ENCODE measurements around the gene ADGRV1. TPM values are rescaled to one million over a fixed set of nuclear protein-coding genes. Genes with fewer than 3 reads are reported as not detected.

The ADGRV1 gene
- total RNA-seq, 1 experiment from 2014 or later = 6.8 TPM

DNA sequence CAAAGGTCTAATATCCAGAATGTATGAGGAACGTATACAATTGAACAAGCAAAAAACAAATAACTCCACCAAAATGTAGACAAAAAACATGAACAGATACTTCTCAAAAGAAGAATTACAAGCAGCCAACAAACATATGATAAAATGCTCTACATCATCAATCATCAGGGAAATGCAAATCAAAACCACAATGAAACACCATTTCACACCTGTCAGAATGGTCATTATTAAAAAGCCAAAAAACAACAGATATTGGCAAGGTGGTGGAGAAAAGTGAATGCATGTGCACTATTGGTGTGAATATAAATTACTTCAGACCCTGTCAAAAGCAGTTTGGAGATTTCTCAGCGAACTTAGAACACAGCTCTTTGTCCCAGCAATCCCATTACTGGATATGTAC is 510.8 kb downstream of the ADGRV1 start:
- Histone ChIP-seq H3K27me3 (replicated peaks; ENCODE audit: insufficient read depth, low read depth, low read length, poor library complexity) (no peaks in the 10 kb centered on the region), H3K4me3 (ENCODE audit: low read depth, low read length, poor library complexity, severe bottlenecking) (no peak overlapping the region), H3K36me3 (ENCODE audit: insufficient read depth, low read length, poor library complexity, severe bottlenecking) (no peaks in the 10 kb centered on the region), H3K4me1 (ENCODE audit: insufficient read depth, low read length, poor library complexity, severe bottlenecking) (no peaks in the 10 kb centered on the region), H3K27ac (ENCODE audit: low read depth, low read length, poor library complexity, severe bottlenecking) (no peak overlapping the region), H3K9me3 (ENCODE audit: low read depth, low read length, poor library complexity, severe bottlenecking) (no peaks in the 10 kb centered on the region)
- no peak for DNase-seq (ENCODE audit: low spot score)
- POLR2A ChIA-PET (ENCODE audit: low non-redundant PET) = no interaction called here
- TF ChIP-seq EZH2 (IDR thresholded peaks at IDR 0.05; ENCODE audit: borderline replicate concordance, low read depth, low read length, poor library complexity, severe bottlenecking) = no peak
- TF ChIP-seq, protein P1, sequence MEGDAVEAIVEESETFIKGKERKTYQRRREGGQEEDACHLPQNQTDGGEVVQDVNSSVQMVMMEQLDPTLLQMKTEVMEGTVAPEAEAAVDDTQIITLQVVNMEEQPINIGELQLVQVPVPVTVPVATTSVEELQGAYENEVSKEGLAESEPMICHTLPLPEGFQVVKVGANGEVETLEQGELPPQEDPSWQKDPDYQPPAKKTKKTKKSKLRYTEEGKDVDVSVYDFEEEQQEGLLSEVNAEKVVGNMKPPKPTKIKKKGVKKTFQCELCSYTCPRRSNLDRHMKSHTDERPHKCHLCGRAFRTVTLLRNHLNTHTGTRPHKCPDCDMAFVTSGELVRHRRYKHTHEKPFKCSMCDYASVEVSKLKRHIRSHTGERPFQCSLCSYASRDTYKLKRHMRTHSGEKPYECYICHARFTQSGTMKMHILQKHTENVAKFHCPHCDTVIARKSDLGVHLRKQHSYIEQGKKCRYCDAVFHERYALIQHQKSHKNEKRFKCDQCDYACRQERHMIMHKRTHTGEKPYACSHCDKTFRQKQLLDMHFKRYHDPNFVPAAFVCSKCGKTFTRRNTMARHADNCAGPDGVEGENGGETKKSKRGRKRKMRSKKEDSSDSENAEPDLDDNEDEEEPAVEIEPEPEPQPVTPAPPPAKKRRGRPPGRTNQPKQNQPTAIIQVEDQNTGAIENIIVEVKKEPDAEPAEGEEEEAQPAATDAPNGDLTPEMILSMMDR (conservative IDR thresholded peaks at IDR 0.05; ENCODE audit: low read depth, low read length) = no peak
- no TSS peak for BruUV-seq (replicated peaks)
- CTCF ChIA-PET = no interaction called here
- intact Hi-C loops (cut with micrococcal nuclease; ENCODE audit: unreplicated experiment) = no loop called here

DNA sequence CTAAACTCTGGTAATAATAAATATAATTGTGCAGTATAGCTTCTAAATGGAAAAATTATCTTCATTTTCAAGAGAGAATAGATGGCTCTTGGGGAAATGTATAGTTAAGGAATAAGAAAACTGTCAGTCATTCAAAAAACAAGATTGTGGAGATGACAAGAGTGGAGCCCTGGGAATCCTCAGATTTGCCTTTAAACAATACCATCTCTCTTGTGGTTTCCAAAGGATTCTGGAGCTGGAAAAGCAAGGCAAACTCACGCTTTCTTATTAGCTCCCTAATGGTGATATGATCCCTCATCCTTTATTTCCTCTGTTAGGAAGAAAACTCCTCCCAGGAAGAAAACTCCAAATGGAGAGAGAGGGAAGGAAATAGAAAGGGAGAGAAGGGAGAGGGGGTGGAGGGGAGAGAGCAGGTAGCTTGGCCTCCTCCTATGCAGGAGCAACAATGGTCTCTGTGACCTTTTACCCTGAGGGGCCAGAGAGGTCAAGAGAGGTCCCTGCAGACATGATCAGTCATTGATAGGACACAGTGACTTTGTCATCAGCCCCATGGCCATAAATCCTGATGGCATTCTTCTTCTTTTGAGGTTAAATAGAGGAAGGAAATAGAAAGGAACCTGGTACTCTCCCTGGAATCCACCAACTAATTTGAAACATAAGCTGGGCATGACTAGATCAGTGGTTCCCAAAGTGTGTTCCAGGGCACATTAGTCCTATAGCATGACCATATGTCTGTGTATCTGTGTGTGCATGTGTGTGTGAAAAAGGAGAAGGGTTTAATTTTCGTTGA is 512.4 kb downstream of the ADGRV1 start:
- H3K27me3 ChIP-seq (replicated peaks; ENCODE audit: insufficient read depth, low read depth, low read length, poor library complexity) = no peaks in the 10 kb centered on the region
- ChIA-PET POLR2A (ENCODE audit: low non-redundant PET) (interaction anchor here (0.7 kb wide), 1 partner anchor 209 kb away, joined by 3 read pairs; no protein-coding TSS in a partner anchor), CTCF (no interaction called here)
- DNase-seq (ENCODE audit: low spot score) = no peak
- no TSS peak for BruUV-seq (replicated peaks)
- no peaks in the 10 kb centered on the region for H3K36me3 ChIP-seq (ENCODE audit: insufficient read depth, low read length, poor library complexity, severe bottlenecking)
- no peak overlapping the region for H3K27ac ChIP-seq (ENCODE audit: low read depth, low read length, poor library complexity, severe bottlenecking)
- no peak overlapping the region for H3K4me3 ChIP-seq (ENCODE audit: low read depth, low read length, poor library complexity, severe bottlenecking)
- TF ChIP-seq, protein P1 (conservative IDR thresholded peaks at IDR 0.05; ENCODE audit: low read depth, low read length) = no peak
- no peak for TF ChIP-seq EZH2 (IDR thresholded peaks at IDR 0.05; ENCODE audit: borderline replicate concordance, low read depth, low read length, poor library complexity, severe bottlenecking)
- no peaks in the 10 kb centered on the region for H3K9me3 ChIP-seq (ENCODE audit: low read depth, low read length, poor library complexity, severe bottlenecking)
- H3K4me1 ChIP-seq (ENCODE audit: insufficient read depth, low read length, poor library complexity, severe bottlenecking) = peaks cover 6% of the 10 kb centered on the region
- intact Hi-C loops (cut with micrococcal nuclease; ENCODE audit: unreplicated experiment) = no loop called here

DNA sequence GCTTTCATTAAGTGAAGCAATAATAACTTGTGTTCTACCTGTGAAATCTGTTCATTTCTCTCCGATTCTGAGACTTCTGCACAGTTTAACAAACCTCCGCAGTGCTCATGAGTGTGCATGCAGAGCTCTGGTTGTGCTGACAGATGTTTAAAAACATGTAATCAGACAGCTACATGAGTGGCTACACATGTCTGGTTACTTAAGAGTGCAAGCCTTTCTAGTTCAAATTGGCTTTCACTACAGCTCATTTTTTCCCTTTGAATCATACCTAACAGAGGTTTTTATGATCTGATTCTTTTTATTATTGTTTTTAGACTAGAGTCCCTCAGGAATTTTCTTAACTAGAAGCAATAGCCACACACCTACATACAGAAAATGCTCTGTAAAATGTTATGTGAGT is 514.3 kb downstream of the ADGRV1 start:
- DNase-seq (ENCODE audit: low spot score) = no peak
- Histone ChIP-seq H3K36me3 (ENCODE audit: insufficient read depth, low read length, poor library complexity, severe bottlenecking) (no peaks in the 10 kb centered on the region), H3K27ac (ENCODE audit: low read depth, low read length, poor library complexity, severe bottlenecking) (no peak overlapping the region), H3K4me1 (ENCODE audit: insufficient read depth, low read length, poor library complexity, severe bottlenecking) (peaks cover 6% of the 10 kb centered on the region), H3K27me3 (replicated peaks; ENCODE audit: insufficient read depth, low read depth, low read length, poor library complexity) (no peaks in the 10 kb centered on the region), H3K9me3 (ENCODE audit: low read depth, low read length, poor library complexity, severe bottlenecking) (no peaks in the 10 kb centered on the region), H3K4me3 (ENCODE audit: low read depth, low read length, poor library complexity, severe bottlenecking) (no peak overlapping the region)
- TF ChIP-seq, protein P1 (conservative IDR thresholded peaks at IDR 0.05; ENCODE audit: low read depth, low read length) = no peak
- intact Hi-C loops (cut with micrococcal nuclease; ENCODE audit: unreplicated experiment) = no loop called here
- BruUV-seq (replicated peaks) = no TSS peak
- ChIA-PET POLR2A (ENCODE audit: low non-redundant PET) (no interaction called here), CTCF (no interaction called here)

All from A673 (cell line).